Epithelial cell of alveolus of lung (primary cell): ENCODE results near the gene CA12. TPM values are rescaled to one million over a fixed set of nuclear protein-coding genes. Genes with fewer than 3 reads are reported as not detected.

Experiments
- total RNA-seq: library from RNA; depleted of rRNA; stranded (reverse); fragments of >200 nt; gene quantifications from 2 replicates; pipeline ENCODE4 v1.2.1, GENCODE V29; 2015

Gene CA12
- total RNA-seq: 10.3 and 10.5 TPM in 2 replicates

DNA sequence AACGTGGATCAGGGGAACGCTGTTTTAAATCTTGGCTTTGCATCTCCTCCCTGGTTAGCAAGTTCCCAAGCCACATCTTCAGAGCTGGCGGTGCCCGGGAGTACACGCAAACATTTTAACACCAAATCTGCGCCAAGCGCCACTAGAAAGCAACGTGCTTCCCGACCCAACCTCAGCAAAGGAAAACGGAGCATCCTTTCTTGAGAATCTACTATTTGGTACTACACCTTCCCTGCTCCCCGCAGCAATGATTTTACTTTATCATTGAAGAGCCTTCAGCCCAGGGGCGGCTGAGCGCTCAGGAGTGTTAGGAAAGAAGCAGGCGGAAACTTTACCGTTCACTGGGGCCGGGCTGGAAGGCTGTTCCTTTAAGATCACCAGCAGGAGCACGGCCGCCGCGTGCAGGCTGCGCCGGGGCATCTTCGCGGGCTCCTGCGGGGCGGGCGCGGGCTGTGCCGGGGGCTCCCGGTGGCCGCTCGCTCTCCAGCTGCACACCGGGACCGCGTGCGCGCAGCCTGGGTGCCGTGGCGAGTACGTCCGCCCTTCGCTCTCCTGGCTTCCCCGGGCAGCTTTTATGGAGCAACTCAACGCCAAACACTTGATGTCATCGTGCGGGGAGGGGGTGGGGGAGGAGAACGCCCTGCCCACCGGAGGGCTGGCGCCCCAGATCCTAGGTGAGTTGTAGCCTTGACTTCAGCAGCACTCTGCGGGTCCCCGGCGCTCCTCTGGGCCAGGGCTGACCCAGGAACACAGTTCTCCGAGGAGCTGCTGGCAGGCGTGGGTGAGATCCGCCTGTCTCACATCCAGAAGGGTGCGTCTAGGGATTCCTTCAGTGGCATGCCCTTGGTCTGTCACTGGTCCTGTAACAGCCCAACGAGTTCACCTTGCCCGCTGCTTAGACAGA is at the start of gene CA12:
Gene CA12, minus strand, starts transcription at position 546 of the 904 bp plus-strand sequence. Its CDS starts 126 bp downstream, at position 420.

DNA sequence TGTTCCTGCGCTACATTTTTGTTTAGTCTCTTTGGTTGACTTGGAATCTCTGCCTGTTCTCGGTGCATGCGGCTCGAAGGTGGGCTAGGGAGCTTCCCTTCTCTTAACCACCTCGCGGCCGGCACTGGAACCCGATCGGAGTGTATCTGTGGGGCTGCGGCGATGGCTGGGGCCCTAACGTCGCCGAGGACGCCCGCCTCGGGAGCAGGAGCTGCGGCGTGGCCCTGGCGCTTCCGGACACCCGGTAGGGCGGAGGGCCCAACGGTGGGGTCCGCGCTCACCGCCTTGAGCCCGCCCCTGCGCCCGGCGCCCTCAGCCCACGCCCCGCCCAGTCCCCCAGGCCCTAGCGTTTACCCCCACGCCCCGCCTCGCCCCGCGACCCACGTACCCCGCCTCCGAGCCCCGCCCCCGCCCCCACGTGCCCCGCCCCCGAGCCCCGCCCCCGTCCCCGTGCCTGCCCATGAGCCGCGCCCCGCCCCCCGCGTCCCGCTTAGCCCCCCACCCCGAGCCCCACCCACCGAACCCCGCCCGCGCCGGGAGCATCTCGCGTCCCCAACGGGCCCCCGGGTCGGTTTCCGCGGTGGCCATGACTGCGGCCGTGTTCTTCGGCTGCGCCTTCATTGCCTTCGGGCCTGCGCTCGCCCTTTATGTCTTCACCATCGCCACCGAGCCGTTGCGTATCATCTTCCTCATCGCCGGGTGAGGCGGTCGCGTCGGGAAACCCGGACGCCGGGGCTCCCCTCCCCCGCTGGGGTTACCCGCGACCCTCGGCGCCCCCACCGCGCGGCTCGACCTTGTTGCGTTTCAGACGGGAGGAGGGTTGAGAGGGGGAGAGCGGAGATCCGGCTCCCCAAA is 104.4 kb downstream of the CA12 start, which contains the start of gene APH1B:
Gene APH1B, plus strand, starts transcription at position 568 of the 855 bp plus-strand sequence. Its CDS starts 19 bp downstream, at position 587.

Other genes starting within 250 kb of the CA12 start
- gene RPS27L, start 224.4 kb downstream of the CA12 start, total RNA-seq: 86.5 and 236 TPM in 2 replicates
- 39.0 and 44.0 TPM in 2 replicates for gene RAB8B, start 192.2 kb downstream of the CA12 start, total RNA-seq
- 11.8 and 24.6 TPM in 2 replicates for gene APH1B, start 104.2 kb downstream of the CA12 start, total RNA-seq
- gene USP3, start 122.7 kb upstream of the CA12 start, total RNA-seq: 26.5 and 55.8 TPM in 2 replicates
- gene FBXL22, start 215.5 kb upstream of the CA12 start, total RNA-seq: 0.32 TPM in 1 of 2 replicates, not detected in the other